Right hindlimb (tissue), 1 donor: ENCODE data around the gene NSF.
"Not testable (repeated sequence)": the region's sequence is repeated elsewhere in the genome, so short reads cannot be mapped to it uniquely, and the experiment has no call there.

Experiments
- DNase-seq: peaks from one replicate; pipeline ENCODE4 v3.0.0-alpha.2; 2018

NSF gene

DNA sequence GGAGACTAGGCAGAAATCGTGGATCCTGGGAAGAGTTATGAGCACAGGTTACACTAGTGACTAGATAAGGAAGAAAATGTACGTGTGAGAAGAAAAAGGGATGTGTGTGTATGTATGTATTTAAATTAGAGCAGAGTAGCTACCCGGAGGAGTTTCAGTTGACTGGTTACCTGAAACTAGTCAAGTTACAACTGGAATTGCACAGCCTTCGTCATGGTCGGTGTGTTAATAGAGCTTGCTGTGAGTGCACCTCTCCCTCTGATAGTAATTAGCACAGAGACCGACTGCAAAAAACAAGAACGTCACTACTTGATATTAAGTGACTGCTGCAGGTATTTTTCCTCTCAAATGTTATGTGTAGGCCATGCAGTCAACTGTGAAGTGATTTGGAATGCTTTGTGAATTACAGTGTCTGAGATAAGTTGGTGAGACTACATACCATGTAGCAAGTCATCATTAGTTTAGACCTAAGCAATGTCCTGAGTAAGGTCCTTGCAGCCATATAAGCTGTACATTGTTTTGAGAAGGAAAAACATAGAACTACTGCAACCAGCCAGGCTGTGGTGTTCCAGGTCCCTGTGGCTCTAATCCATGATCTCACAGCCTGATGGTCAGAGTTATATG is 132.3 kb downstream of the NSF start:
- DNase-seq = no peak

DNA sequence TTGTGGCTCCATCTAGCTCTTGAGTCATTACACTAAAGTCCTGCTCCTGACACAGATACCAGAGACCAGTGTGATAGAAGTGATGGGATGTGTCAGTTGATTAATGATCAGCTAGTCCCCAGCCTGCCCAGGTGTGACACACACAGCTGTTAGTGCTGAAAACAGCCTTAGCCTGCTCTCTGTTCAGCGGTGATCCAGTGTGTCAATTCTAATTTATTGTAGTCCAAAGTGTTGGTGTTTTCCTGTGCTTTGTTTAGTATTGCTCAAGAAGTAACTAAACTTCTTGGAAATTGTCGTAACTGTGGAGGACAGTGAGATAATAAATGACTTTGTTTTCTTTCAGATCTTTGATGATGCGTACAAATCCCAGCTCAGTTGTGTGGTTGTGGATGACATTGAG is 135.7 kb downstream of the NSF start:
- no peak for DNase-seq

DNA sequence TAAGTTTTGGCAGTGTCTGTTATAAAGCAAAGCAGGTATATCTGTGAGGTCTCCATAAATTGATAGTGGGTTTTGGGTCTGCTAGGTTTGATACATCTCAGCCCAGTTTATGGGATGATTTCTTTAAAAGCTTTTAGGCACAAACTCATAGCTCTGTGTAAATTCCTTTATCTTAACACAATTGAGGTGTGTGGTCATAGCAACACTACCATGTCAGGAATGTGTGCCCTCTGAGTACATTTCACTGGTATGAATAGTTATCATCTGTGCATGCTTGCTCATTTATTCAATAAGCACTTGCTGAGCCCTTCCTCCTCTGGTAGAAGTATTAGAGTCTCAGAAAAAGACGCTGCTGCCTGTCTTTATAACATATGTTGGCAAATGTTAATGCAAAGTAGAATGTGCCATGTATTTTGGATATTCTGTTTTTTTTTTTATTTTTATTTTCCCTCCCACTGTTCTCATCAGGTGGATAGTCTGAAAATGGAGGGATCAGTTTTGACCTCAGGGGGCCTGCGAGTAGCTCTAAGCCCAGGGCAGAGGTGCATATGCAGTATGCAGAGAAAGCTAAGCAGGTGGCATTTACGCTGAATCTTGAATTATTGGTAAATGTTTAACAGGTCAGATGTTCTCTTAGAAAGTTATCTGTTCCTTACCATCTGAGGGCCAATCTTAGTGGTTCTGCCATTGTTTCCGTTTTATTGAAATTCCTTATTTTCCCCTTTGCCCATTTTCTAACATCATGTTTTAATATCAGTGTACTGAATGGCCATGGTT is 137.3 kb downstream of the NSF start:
- no peak for DNase-seq

DNA sequence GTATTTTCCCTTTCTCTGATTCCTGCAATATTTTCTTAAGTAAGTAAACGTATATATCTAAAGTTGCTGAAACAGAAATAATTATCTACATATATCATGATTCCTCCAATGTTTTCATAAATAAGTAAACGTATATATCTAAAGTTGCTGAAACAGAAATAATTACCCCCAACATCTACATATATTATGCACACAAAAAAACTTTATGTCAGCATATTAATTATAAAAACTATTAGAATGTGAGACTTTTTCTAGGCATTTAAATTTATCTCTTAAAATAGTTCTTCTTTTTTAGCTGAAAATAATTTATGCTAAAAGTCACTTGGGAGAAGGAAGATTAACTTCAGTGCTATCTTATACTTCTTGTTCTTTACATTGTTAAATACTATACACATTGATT is 139.6 kb downstream of the NSF start:
- no peak for DNase-seq

DNA sequence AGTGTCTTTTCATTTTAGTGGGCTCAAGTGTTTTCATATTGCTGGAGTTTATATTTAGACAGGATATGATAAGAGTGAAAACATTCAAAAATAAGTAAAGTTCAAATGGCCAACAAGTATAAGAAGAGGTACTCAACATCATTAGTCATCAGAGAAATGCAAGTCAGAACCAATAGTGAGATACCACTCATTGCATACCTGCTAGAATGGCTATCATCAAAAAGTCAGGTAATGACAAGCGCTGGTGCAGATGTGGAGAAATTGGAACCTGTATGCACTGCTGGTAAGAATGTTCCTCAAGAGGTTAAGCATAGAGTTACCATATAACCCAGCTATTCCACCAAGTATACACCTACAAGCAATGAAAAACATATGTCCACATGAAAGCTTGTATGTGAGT is 140.2 kb downstream of the NSF start:
- DNase-seq = no peak

DNA sequence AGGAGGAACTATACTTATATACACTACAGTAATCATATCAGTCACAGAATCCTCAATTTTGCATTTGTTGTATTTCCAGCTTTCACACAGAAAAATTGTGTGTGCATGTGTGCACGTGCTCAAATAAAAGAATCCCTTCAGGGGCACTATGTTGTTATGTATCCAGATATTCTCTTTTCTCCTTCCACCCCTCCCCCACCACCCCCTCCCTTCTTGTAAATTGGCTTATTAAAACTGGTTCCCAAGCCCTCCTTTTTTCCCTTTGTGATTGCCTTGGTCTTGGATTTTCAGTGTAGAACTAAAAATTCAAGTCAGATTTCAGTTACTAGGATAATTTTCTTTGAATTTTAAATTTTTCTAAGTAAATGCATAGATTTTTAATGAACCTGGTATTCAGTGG is 141.7 kb downstream of the NSF start:
- no peak for DNase-seq

DNA sequence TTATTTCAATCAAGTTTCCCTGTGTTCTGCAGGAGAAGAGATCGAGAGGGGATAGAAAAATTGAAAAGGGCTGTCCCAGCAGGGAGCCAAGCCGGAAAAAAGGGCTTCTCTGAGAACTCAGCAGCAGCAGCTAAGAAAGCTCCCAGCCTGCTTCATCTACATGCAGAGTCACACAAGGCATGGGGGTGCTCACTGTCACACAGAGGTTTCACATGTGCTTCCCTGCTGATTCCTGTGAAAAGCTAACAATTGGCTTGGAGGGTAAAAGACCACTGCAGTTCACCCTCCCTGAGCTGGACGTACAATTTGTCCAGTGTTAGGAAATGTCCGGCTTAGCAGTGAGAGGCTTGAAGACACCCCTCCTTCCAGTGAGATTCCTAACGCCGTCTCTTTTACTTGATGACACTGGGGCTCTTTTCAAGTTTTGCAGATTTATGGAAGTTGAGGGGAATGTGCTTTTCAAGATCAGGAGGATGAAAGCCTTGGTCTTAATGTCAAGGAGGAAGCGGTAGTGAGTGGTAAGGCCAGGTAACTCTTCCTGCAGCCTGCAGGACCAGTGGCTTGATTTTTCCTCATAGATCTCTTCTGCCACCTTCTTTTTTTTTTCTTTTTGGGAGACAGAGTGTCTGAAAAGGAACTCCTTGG is 142.4 kb downstream of the NSF start:
- no peak for DNase-seq

DNA sequence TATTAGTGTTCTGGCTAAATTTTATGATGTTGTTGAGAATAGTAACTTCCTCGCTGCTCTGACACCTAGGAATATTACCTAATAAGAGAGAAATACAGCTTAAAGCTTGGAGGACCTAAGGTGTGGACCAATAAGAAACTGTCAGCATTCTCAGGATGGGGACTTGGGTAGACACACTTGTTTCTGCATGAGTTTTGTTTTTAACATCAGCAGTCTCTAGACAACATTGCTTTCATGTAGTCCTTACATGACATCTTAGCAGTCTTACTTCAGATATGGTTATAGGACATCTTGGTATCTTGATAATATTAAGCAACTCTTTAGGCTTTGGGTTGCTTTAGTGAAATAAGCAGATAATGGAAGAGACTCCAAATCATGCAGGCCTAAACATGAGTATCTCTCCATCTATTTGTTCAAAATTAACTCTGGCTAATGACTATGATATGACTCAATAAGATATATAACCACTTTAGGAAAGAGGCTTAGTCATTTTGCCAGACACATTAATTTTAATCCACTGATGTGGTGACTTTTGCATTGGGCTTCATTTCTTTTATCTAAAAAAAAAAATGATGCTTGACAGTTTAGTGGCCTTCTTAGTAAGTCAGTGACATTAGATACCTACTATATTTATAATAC is 143.5 kb downstream of the NSF start:
- DNase-seq = no peak

DNA sequence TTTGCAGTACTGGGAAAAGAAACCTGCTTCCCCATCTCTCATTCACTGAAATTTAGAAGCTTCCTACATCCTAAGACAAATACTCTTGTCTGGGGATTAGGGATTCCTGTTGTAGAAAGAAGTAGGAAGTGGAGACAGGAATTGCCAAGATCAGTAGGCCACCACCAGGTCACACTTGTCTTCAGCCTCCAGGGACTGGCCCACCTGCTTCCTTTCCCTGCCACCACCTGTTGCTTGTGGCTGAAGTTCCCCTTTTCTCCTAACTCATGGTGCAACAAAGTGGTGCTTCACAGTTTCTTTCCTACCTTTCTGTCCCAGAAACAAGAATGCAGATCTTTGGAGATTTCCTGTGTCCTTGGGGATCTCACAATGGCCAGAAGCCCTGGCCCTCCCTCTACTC is 145.6 kb downstream of the NSF start:
- no peak for DNase-seq

DNA sequence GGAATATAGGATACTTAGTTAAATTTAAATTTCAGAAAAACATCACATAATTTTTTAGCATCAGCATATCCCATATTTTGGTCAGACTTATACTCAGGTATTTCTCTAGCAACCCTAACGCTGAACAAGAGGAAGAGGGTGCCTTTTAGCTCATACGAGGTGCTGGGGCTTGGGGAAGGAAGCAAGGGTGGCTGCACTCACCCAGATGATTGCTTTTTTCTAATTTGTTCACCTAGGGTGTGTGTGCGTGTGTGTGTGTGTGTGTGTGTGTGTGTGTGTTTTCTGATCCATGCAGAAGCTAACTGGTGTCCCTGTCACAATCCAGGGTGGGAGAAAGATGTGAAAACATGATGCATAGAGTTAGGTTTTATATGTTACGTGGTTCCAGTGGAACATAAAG is 146.9 kb downstream of the NSF start:
- no peak for DNase-seq

DNA sequence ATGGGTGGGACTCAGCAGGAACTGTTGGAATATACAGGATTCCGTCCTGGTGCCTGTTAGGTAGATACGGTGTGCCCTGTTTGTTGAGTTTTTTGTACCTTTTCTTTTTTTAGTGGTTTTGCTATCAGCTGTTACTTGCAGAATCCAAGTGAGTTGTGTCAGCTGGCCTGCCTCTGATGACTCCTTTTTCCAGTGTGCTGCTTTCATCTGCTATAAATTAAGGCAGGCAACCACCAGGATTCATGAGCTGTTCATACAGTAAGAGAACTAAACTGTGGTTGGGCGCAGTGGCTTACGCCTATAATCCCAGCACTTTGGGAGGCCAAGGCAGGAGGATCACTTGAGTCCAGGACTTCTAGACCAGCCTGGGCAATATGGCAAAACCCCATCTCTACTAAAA is 148.1 kb downstream of the NSF start:
- no peak for DNase-seq

DNA sequence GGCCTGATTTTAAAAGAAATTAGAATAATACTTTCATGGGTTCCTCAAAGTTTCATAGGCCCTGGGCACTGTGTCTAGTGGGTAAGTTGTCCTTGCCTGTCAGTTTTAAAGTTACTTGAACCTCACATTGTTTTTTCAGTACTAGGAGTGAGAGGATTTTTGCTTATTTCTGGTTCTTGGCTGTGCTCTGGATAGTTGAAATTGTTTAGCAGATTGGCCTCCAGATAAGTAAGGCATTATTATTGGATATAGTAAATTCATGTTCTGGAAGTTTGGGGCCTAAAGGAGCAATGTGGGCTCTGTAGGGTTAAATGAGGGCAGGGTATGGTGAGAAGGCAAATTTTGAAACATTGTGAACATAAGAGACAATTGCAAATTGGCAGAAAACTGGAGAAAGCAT is 149.5 kb downstream of the NSF start:
- DNase-seq = no peak

DNA sequence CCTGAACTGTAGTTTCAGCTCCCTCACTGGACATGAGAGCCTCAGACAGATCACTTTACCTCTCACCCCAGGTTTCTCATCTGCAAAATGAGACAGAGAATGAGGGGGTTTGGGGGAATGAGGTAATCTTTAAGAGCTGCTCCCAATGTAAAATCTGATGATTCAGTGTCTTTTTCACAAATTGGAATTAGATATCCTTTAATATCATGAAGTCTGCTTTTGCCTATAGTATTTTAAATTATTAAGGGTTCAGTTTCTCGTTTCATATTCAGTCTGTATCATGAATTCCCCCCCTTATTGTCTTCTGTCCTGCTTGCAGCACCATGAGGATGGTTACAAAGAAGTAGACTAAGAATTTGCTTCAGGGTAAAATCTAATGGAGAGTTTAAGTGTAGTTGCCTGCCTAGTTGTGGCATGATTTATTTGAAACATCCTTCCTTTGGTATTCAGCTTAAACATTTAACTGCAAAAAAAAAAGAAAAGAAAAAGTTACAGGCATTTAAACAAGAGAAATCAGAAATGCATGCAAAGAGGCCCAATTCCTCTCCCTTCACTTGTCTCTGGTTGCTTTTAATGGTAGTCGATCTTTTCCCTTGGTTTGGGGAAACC is 150.8 kb downstream of the NSF start:
- DNase-seq = no peak

DNA sequence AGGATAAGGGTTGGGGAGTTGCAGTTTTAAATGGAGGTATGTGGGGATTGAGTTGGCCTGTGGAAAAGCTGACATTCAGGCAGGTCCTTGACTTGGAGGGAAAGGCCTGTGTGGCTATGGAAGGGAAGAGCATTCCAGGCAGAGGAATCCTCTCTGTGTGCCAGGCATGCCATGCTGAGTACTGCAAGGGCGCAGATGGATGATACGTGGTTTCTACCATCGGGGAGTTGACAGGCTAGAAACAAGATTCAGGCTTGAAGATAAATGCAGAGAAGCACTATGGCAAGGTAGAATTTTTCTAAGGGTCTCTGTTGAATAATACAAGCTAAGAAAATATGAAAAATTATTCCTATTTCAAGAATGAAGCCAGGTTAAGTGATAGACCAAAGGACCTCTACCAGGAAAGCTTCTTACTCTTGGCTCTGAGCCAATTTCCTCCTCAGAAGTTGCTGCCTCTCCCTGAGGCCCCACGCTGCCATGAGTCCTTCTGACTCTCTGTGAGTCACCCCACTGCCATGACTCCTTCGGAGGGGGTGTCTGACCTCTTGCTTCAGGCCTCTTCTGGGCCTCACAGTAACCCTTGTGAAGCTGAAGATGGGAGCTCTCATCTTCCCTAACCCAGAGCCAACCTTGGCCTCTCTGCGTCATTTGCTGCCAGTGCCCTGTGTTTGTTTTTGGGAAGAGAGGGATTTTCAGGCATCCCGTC is 152.2 kb downstream of the NSF start:
- no peak for DNase-seq

DNA sequence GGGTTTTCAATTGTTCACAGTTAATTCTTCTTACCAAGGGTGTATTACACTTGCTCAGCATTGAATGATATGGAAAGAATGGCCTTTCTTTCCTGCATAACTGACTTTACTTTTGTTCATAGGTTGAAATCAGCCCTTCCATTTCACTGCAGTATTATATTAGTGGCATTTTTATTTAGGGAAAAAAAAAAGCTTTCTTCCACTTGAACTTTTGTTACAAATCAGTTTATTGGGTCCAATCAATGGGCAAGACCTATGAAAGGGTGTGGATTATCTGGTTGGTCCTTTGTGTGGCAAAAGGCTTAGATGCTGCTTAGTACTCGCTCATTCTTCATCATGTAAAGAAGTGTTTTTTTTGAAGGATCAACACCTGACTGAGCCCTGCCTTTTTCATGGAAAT is 154.0 kb downstream of the NSF start:
- no peak for DNase-seq

DNA sequence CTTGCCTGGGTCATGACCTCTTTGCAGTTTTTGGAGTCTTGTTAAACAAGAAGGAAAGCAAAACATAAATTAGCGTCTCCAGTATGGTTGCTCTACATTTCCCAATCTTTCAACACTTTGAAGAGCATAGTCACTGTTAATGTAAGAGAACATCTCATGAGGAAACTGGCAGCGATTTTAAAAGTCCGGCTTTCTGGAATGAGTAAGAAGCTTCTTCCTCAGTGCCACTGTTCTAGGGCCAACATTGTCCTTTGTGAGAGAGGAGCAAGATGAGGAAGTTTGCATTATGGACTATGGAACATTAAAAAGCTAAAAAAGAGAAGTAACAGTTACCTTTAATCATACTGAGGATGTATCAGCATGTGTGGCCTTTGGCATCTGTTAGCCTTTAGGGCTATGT is 154.9 kb downstream of the NSF start:
- no peak for DNase-seq

DNA sequence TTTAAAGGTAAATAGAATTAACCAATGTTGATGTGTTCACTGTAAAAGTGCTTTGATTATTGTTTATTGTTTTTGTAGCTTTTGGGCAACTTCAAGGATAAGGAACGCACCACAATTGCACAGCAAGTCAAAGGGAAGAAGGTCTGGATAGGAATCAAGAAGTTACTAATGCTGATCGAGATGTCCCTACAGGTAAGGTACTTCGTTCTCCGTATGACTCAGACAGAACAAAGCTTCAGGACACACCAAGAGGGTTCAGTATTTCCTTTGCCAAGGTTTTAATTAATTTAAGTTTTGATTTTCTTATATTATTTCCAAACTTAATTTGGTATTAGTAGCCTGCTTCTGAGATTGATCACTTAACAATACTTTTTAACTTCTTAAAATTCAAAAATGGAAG is 161.0 kb downstream of the NSF start:
- no peak for DNase-seq

DNA sequence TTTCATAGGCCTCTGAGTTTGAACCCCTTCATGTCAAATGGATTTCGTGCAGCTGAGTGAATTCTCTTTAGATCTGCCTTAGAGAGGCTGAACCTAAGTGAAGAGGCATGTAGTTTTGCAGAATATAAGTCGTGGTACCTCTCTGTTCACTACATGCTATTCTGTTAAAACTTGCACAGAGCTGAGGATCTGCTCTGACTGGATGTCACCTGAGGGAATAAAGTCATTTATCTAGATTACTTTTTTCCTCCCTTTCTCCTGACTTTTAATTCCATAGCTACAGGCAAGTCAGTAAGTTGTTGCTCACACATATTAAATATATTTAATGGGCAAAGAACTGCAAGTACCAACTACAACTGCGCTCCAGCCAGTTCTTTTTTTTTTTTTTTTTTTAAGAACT is 163.3 kb downstream of the NSF start:
- DNase-seq = no peak

DNA sequence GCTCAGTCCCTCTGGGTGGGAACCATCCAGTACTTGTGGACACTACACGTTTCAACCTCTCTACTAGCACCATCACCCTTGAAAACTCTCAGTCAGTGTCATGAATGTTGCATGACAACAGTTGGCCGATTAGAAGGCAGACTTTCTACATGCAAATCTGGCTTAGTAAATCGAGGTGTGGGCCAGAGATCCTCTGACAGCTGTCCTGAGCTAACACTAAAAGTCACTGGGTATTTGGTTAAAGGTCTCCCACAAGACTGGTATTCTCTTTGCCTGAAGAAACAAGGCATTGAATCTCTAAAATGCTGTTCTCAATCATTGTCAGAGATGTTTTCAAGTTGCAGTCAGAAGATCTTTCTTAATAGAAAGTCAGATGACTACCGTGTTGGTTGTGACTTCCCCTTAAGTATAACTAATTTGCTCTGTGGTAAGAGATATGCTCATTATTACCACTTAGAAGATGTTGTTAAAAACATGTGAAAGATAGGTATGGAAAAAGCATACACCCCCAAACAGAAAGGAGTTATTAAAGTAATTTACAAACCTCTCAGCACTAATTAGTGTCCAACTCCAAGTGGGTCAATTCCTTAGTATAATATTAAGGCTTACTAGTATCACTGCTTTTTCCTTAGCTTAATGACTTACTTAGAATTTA is 165.7 kb downstream of the NSF start:
- DNase-seq = no peak

DNA sequence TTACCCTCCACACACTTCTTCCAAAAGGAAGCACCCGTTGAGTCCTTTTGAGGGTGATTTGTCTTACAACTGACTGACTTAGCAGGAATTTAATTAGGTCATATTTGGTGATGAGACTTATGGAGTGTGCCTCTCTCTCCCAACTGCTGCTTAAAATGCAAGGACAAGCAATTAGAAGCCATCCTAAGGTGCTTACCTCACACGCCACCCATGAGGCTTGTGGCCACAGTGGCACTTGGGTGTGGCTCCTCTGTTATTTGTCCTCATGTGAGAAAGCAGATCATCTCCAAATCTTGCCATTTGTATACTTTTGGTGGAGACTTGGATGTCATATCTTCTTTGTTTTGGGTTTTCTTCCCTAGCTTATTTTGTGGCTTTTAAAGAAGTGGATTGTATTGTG is 166.4 kb downstream of the NSF start:
- no peak for DNase-seq

DNA sequence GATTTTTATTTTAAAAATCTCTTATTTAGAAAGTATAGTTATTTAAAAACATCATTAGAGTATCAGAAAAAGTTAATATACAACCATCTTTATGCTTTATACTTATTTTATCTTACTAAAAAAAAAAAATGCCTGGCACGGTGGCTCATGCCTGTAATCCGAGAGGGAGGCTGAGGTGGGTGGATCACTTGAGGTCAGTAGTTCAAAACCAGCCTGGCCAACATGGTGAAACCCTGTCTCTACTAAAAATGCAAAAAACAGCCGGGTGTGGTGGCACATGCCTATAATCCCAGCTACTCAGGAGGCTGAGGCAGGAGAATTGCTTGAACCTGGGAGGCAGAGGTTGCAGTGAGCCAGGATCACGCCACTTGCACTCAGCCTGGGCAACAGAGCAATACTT is 167.1 kb downstream of the NSF start:
- not testable (repeated sequence) for DNase-seq

DNA sequence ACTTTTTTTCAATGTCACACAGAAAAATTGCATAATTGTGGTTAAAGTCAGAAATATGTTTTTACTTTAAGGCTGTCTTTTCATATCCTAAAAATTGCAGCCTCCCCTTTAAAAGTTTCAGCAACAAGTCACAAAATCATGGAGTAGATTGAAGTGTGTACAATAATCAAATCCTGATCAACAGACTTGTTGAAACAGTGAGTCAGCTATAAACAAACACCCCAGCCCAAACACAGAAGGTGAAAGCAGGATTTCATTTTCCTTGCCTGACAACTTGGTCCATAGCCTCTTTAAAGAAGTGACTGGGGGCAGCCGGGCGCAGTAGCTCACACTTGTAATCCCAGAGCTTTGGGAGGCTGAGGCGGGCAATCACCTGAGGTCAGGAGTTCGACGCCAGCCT is 168.1 kb downstream of the NSF start:
- DNase-seq = no peak
